Measurements from ENCODE around the gene BTNL2. TPM values are rescaled to one million over a fixed set of nuclear protein-coding genes. Genes with fewer than 3 reads are reported as not detected.
"Not testable (repeated sequence)": the region's sequence is repeated elsewhere in the genome, so short reads cannot be mapped to it uniquely, and the experiment has no call there.

Gene BTNL2
- total RNA-seq, 5 donors from 2014 or later (not counting 1 experiment from before 2014, with no cell fraction given) = not detected

GRCh38 chr6:32367644-32368043, 39.3 kb downstream of the BTNL2 start:
- Mint-ChIP-seq H3K4me1 (no peaks in the 10 kb centered on the region), H3K9me3 (peaks cover 0 to 4% (median 0%) of the 10 kb centered on the region in 3 donors), H3K36me3 (no peaks in the 10 kb centered on the region), H3K27me3 (peaks cover 30 to 35% of the 10 kb centered on the region in 2 donors), H3K4me3 (no peak overlapping the region), H3K27ac (no peak overlapping the region)
- ChIA-PET CTCF (interaction anchor here in 1 of 2 donors (1.2 kb wide), 1 partner anchor 92 kb away, joined by 3 read pairs; no protein-coding TSS in a partner anchor), POLR2A (no interaction called here)
- Histone ChIP-seq H3K4me1 (ENCODE audit: control insufficient read depth in 1 of 2, extremely low read depth in 1 of 2, insufficient read depth in 2 of 2, low read length in 2 of 2) (no peaks in the 10 kb centered on the region), H3K27me3 (replicated peaks in 1 of 2; ENCODE audit: control insufficient read depth in 2 of 2, extremely low read depth in 1 of 2, insufficient read depth in 2 of 2, low read length in 1 of 2) (peaks cover 2 to 12% of the 10 kb centered on the region in 2 experiments), H3K4me3 (ENCODE audit: control insufficient read depth in 1 of 2, extremely low read depth in 1 of 2, low read length in 1 of 2) (no peak overlapping the region), H3K36me3 (ENCODE audit: control insufficient read depth in 2 of 2, extremely low read depth in 1 of 2, insufficient read depth in 1 of 2, low read length in 1 of 2) (no peaks in the 10 kb centered on the region), H3K27ac (ENCODE audit: low read length) (no peak overlapping the region), H3K9me3 (no peaks in the 10 kb centered on the region)
- DNase-seq = no peak
- no peak for ATAC-seq (replicated peaks in 1 of 4)
- no CpG with 5 or more reads among the region's 3 CpGs for WGBS (ENCODE audit: insufficient coverage)

GRCh38 chr6:32359225-32359624, 47.8 kb downstream of the BTNL2 start:
- H3K36me3 Mint-ChIP-seq; DNase-seq; POLR2A ChIA-PET; H3K4me3 ChIP-seq (ENCODE audit: control insufficient read depth in 1 of 2, extremely low read depth in 1 of 2, low read length in 1 of 2); H3K9me3 ChIP-seq; ATAC-seq (replicated peaks in 1 of 4); H3K27me3 Mint-ChIP-seq; H3K9me3 Mint-ChIP-seq; CTCF ChIA-PET; H3K4me1 ChIP-seq (ENCODE audit: control insufficient read depth in 1 of 2, extremely low read depth in 1 of 2, insufficient read depth in 2 of 2, low read length in 2 of 2); H3K27ac Mint-ChIP-seq; H3K4me3 Mint-ChIP-seq; H3K36me3 ChIP-seq (ENCODE audit: control insufficient read depth in 2 of 2, extremely low read depth in 1 of 2, insufficient read depth in 1 of 2, low read length in 1 of 2); H3K27ac ChIP-seq (ENCODE audit: low read length); H3K27me3 ChIP-seq (replicated peaks in 1 of 2; ENCODE audit: control insufficient read depth in 2 of 2, extremely low read depth in 1 of 2, insufficient read depth in 2 of 2, low read length in 1 of 2); H3K4me1 Mint-ChIP-seq: not testable (repeated sequence)
- no CpG with 5 or more reads among the region's 1 CpG for WGBS (ENCODE audit: insufficient coverage)

DNA sequence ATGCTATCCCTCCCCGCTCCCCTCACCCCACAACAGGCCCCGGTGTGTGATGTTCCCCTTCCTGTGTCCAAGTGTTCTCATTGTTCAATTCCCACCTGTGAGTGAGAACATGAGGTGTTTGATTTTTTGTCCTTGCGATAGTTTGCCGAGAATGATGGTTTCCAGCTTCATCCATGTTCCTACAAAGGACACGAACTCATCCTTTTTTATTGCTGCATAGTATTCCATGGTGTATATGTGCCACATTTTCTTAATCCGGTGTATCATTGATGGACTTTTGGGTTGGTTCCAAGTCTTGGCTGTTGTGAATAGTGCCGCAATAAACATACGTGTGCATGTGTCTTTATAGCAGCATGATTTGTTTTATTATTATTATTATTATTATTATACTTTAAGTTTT, 48.4 kb downstream of the BTNL2 start:
- H3K27ac ChIP-seq (ENCODE audit: low read length); H3K27ac Mint-ChIP-seq; POLR2A ChIA-PET; DNase-seq; H3K27me3 Mint-ChIP-seq; ATAC-seq (replicated peaks in 1 of 4); H3K9me3 ChIP-seq; H3K36me3 Mint-ChIP-seq; H3K4me3 ChIP-seq (ENCODE audit: control insufficient read depth in 1 of 2, extremely low read depth in 1 of 2, low read length in 1 of 2); H3K9me3 Mint-ChIP-seq; H3K4me3 Mint-ChIP-seq; H3K4me1 Mint-ChIP-seq; CTCF ChIA-PET; H3K4me1 ChIP-seq (ENCODE audit: control insufficient read depth in 1 of 2, extremely low read depth in 1 of 2, insufficient read depth in 2 of 2, low read length in 2 of 2); H3K27me3 ChIP-seq (replicated peaks in 1 of 2; ENCODE audit: control insufficient read depth in 2 of 2, extremely low read depth in 1 of 2, insufficient read depth in 2 of 2, low read length in 1 of 2); H3K36me3 ChIP-seq (ENCODE audit: control insufficient read depth in 2 of 2, extremely low read depth in 1 of 2, insufficient read depth in 1 of 2, low read length in 1 of 2): not testable (repeated sequence)
- WGBS (ENCODE audit: insufficient coverage) = 100% methylated on average over 1 of the region's 8 CpGs

GRCh38 chr6:32355018-32355417, 52.0 kb downstream of the BTNL2 start:
- no peak for DNase-seq
- no peaks in the 10 kb centered on the region for H3K9me3 ChIP-seq
- no peaks in the 10 kb centered on the region for H3K36me3 ChIP-seq (ENCODE audit: control insufficient read depth in 2 of 2, extremely low read depth in 1 of 2, insufficient read depth in 1 of 2, low read length in 1 of 2)
- no peaks in the 10 kb centered on the region for H3K4me1 ChIP-seq (ENCODE audit: control insufficient read depth in 1 of 2, extremely low read depth in 1 of 2, insufficient read depth in 2 of 2, low read length in 2 of 2)
- CTCF ChIA-PET = no interaction called here
- H3K9me3 Mint-ChIP-seq = no peaks in the 10 kb centered on the region
- peaks cover 0 to 3% of the 10 kb centered on the region in 2 experiments for H3K27me3 ChIP-seq (replicated peaks in 1 of 2; ENCODE audit: control insufficient read depth in 2 of 2, extremely low read depth in 1 of 2, insufficient read depth in 2 of 2, low read length in 1 of 2)
- H3K27me3 Mint-ChIP-seq = peaks cover 9 to 14% of the 10 kb centered on the region in 2 donors
- H3K4me1 Mint-ChIP-seq = no peaks in the 10 kb centered on the region
- H3K4me3 ChIP-seq (ENCODE audit: control insufficient read depth in 1 of 2, extremely low read depth in 1 of 2, low read length in 1 of 2) = no peak overlapping the region
- no peak overlapping the region for H3K4me3 Mint-ChIP-seq
- no peak for ATAC-seq (replicated peaks in 1 of 4)
- no CpG with 5 or more reads among the region's 1 CpG for WGBS (ENCODE audit: insufficient coverage)
- no peaks in the 10 kb centered on the region for H3K36me3 Mint-ChIP-seq
- H3K27ac Mint-ChIP-seq = no peak overlapping the region
- POLR2A ChIA-PET = no interaction called here
- no peak overlapping the region for H3K27ac ChIP-seq (ENCODE audit: low read length)

DNA sequence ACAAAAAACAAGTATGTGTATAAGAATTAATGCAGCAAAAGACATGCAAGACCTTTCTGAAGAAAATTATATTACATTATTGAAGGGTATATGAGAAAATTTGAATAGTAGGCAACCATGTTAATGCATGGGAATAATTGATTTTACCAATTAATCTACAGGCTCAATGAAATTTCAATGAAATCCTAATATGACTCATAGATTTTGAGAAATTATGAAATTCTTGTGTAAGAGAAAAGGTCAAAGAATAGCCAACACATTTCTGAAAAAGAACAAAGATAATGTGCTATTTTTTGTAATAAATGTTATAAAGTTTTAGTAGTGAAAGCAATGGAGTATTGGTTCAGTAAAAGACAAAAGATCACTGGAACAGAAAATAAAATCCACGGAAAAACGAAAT, 53.6 kb downstream of the BTNL2 start:
- Histone ChIP-seq H3K4me1 (ENCODE audit: control insufficient read depth in 1 of 2, extremely low read depth in 1 of 2, insufficient read depth in 2 of 2, low read length in 2 of 2) (no peaks in the 10 kb centered on the region), H3K4me3 (ENCODE audit: control insufficient read depth in 1 of 2, extremely low read depth in 1 of 2, low read length in 1 of 2) (no peak overlapping the region), H3K27ac (ENCODE audit: low read length) (no peak overlapping the region), H3K27me3 (replicated peaks in 1 of 2; ENCODE audit: control insufficient read depth in 2 of 2, extremely low read depth in 1 of 2, insufficient read depth in 2 of 2, low read length in 1 of 2) (peaks cover 0 to 6% of the 10 kb centered on the region in 2 experiments), H3K36me3 (ENCODE audit: control insufficient read depth in 2 of 2, extremely low read depth in 1 of 2, insufficient read depth in 1 of 2, low read length in 1 of 2) (no peaks in the 10 kb centered on the region), H3K9me3 (no peaks in the 10 kb centered on the region)
- Mint-ChIP-seq H3K27ac (no peak overlapping the region), H3K27me3 (peaks cover 16 to 24% of the 10 kb centered on the region in 2 donors), H3K4me1 (no peaks in the 10 kb centered on the region), H3K4me3 (no peak overlapping the region), H3K36me3 (no peaks in the 10 kb centered on the region), H3K9me3 (no peaks in the 10 kb centered on the region)
- WGBS (ENCODE audit: insufficient coverage) = 80% methylated on average over 1 of the region's 2 CpGs
- ChIA-PET CTCF (no interaction called here), POLR2A (no interaction called here)
- DNase-seq (no peak), ATAC-seq (replicated peaks in 1 of 4) (no peak)

Other genes with a start within 250 kb of the BTNL2 start
- 10 to 100 TPM; 13.9 to 18.9 (median 16.9) TPM for gene EGFL8, start 242.6 kb downstream of the BTNL2 start, total RNA-seq
- 10 to 100 TPM; 23.5 to 34.6 (median 31.0) TPM for gene AGPAT1, start 231.1 kb downstream of the BTNL2 start, total RNA-seq
- 10 to 100 TPM; 23.6 to 49.3 (median 44.6) TPM for gene RNF5, start 228.8 kb downstream of the BTNL2 start, total RNA-seq
- 10 to 100 TPM; 42.6 to 81.4 (median 67.7) TPM for gene AGER, start 222.9 kb downstream of the BTNL2 start, total RNA-seq
- gene PBX2, start 217.0 kb downstream of the BTNL2 start, total RNA-seq = 100 to 1,000 TPM; 124 to 171 (median 148) TPM
- gene GPSM3, start 214.5 kb downstream of the BTNL2 start, total RNA-seq = 100 to 1,000 TPM; 267 to 311 (median 274) TPM
- gene NOTCH4, start 183.1 kb downstream of the BTNL2 start, total RNA-seq = 1 to 10 TPM in 3 of 5 donors, under 1 TPM in 2; 0.70 to 1.7 (median 1.1) TPM
- not detected for gene TSBP1, start 35.3 kb downstream of the BTNL2 start, total RNA-seq
- gene HLA-DRA, start 32.7 kb upstream of the BTNL2 start, total RNA-seq = 100 to 1,000 TPM in 1 of 5 donors, 10 to 100 TPM in 4; 41.1 to 131 (median 47.9) TPM
- gene HLA-DRB5, start 123.1 kb upstream of the BTNL2 start, total RNA-seq = 10 to 100 TPM in 1 of 5 donors, 1 to 10 TPM in 3, not detected in 1; 3.2 to 14.0 (median 8.0) TPM
- gene HLA-DRB1, start 182.7 kb upstream of the BTNL2 start, total RNA-seq = 10 to 100 TPM; 23.4 to 44.1 (median 30.3) TPM
- 10 to 100 TPM in 3 of 5 donors, 1 to 10 TPM in 2; 6.9 to 25.8 (median 10.8) TPM for gene HLA-DQA1, start 230.2 kb upstream of the BTNL2 start, total RNA-seq